DMS53 (cell line): ENCODE results near the gene FRMPD4.
A peak's percentile ranks its signal among the peaks of the same experiment; 100 is the strongest.

Experiments used
- DNase-seq: peaks from one replicate; lab custom pipeline; 2025; lab: John Stamatoyannopoulos, UW

Gene FRMPD4

DNA sequence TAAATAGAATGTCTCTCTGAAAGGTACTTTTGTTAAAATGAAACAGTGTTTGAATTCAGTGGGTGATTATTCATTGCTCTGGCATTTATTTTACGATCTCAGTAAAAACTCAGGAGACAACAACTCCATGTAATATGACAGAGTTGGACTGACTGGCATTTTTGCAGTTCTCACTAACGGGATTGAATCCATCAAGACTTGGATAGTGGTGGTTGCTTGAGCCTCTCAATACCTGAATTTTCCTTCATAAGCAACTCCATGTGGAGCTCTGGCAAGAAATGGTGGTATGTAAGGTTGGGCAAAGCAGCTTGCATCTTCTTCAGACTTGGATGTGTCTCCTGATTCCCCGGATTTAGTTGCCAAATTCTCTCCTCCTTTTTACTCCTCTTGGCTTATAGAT is 72.7 kb downstream of the FRMPD4 start:
- no peak for DNase-seq

- peak; percentile 3 for DNase-seq
Measured at GRCh38 chrX:12223650-12224049, 85.4 kb downstream of the FRMPD4 start.

DNA sequence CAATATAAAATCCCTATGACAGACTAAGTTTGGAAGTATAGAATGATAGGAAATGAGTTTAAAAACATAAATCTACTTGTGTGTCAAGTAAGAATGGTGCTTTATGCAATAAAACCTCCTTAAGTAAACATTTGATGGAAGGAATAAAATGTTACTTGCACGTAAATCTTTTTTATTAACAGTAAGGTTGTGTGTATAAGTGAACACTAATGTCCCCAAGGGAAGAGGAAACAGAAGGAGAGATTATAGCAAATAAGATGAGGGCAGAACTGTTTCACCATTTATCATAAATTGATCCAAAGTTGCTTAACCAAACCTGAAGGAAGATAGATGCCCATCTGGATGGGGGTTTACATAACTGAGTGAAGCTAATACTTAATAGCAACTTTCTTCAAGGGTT is 86.8 kb downstream of the FRMPD4 start:
- DNase-seq = no peak

GRCh38 chrX:12227412-12228041 is 89.3 kb downstream of the FRMPD4 start:
- DNase-seq = no peak

GRCh38 chrX:12228862-12229261 is 90.6 kb downstream of the FRMPD4 start:
- DNase-seq = no peak

- DNase-seq = no peak
Measured at GRCh38 chrX:12229986-12230385, 91.7 kb downstream of the FRMPD4 start.

DNA sequence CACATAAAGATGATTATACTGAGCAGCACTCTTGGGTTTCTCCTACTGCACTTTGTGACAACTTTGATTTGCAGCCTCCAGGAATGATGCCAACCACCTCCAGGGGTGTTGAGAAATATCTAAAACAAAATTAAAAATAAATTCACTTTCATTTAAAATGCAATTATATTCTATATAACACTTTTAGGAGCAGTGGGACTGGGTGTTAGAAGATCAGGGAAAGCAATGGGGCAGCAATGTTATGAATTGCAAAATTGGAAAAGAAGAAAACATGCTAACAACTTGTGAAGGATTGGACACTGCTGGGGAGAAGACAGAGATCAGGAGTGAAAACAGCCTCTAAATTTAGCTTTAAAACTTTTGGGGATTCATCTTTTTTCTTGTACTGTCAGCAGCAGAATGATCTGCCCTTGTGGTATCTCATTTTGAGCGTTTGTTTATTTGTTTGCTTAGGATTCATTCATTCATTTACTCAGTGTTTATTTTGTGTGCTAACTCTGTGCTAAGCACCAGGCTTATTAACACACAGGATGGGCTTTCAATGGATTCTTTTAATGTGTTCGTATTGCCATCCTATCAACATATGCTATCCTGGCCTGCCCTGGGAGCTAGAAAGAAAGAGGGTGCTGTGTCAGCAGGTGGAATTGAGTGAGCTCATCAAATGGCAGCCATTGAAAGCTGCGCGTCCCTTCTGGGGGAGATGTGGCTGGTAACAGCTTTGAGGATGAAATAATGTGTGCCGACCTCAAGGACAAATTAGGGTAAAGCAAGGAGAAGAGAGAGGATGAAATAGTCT is 96.5 kb downstream of the FRMPD4 start:
- no peak for DNase-seq

DNA sequence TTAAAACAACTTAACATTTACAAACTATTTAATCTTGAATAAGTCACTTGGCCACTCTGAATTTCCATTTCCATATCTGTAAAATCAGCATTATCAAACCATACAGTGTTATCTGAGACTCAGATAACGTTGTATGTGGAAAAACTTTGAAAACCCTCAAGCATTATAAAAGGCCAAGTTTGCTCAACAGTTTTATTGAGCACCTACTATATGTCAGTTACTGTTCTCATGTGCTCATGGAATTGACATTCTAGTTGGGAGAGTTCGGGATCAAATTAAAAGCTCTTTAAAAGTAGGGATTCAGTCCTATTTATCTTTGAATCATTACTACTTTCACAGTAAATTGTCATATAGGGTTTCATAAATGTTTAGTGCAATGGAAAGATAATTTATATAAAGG is 97.9 kb downstream of the FRMPD4 start:
- DNase-seq = no peak

DNA sequence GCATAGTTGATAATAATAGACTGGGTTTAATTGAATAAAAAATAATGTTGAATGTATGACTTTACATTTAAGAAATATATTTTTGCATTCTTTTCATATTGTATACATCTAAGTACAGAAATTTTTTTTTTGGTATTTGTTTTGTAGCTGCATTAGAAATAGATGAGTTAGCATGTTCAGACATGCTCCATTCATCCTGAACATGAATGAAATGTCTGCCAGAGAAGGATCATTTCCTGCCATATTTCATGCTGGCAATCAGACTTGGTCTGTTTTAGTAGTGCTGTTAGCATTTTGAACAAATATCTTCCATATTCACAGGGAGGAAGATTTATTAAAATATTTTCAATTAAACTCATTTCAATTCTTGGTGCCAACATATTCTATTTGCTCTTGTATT is 98.9 kb downstream of the FRMPD4 start:
- no peak for DNase-seq

GRCh38 chrX:12237771-12238170 is 99.5 kb downstream of the FRMPD4 start:
- DNase-seq = no peak

- DNase-seq = no peak
Measured at GRCh38 chrX:12239356-12240082, 101.2 kb downstream of the FRMPD4 start.

DNA sequence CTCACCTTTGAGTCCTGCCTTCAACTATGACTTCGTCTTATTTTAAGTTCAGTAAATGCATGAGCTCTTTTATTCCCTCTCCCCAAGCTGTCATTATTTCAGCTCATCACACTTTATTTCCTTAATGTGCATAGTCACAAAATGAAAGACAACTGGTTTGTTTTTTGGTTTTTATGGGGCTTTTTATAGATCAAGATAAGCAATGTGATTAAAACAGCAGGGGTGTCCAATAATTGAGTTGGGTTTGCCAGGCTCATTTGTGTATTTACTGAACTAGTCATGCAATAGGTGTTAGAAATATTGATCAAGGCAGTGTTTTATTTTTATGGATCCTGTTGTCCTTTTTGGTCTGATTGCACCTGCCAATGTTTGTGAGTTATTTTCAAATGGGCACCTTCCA is 102.2 kb downstream of the FRMPD4 start:
- no peak for DNase-seq

DNA sequence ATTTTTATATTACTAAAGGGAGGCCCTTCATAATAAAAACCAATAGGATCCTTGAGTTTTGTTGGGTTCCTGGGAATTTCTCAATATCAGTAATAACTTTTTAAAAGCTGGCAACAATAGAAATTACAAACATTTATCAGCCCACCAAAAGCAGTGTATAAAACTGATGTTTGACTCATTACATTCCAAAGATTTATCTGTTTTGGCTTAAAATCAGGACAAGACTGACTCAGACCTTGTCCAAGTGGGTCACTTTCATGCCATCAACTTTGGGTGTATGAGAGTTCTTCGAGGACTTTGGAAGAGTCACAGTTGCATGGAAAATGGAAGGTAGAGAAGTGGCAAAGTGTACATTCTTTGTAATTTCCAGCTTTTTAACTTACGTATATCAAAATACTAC is 102.8 kb downstream of the FRMPD4 start:
- DNase-seq = no peak

DNA sequence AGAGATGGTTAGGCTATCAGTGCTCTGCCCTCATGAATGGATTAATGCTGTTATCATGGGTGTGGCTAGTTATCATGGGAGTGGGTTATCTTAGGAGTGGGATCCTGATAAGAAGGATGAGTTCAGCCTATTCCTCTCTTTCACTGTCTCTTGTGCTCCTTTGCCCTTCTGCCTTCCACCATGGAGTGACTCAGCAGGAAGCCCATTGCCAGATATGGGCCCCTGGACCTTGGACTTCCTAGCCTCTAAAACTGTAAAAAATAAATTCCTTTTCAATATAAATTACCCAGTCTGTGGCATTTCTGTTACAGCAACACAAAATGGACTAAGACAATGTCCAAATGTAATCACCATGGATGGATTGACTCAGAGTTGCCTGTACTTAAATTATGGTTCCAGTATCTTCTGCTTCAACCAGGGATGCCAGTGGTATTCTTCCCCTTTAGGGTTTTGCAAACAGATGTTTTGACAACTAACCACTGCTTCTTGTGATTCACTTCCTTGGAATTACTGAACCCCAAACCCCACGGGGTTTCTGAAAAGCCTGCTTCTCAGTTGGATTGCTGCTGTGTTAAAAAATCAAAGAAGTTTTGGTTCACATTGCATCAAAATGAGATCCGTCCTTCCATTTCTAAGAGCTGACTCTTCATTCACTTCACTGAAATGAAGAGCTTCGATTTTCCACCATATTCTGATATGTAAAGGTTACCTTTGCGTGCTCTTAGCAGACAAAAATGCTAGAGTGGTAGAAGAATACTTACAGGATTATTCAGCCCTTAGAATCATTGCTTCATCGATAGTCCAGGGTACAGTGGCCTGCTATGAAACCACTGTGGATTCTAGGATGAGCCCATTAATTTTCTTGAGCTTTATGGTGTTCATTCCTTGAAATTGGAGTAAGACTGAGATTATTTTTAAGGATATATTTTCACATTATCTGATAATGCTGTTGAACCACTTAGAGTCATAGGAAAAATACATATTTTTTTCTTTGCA is 107.7 kb downstream of the FRMPD4 start:
- DNase-seq = peak; percentile 15

DNA sequence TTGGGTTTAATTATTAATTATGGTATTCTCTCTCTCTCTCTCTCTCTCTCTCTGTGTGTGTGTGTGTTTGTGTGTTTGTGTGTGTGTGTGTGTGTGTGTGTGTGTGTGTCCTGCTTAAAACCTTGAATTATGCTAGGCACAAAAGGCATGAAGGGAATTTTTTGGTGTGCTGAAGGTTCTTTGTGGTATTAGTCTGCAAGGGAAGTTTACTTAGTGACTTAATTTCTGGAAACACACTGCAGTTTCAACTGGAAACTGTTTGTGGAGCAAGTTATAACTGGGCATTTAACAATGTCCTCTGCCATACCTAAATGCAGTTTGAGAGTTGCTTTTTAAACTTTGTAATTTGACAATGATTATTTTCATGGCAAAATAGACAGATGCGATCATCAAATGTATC is 111.7 kb downstream of the FRMPD4 start:
- no peak for DNase-seq

DNA sequence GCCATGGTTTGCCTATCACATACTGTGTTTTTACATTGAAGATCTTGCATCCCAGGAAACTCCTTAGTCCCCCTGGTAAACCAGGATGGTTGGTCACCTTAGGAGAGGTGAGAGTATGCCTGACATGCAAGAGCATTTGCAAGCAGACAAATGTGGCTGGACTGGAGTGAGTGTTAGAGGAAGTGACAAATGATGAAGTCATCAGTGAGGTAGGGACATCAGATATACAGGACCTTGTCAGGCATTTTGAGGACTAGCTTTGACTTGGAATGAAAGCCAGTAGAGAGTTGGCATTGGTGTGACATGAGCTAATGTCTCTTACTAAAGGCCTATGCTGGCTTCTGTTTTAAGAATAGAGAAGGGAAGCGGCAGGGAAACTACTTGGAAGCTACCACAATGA is 124.9 kb downstream of the FRMPD4 start:
- DNase-seq = no peak

DNA sequence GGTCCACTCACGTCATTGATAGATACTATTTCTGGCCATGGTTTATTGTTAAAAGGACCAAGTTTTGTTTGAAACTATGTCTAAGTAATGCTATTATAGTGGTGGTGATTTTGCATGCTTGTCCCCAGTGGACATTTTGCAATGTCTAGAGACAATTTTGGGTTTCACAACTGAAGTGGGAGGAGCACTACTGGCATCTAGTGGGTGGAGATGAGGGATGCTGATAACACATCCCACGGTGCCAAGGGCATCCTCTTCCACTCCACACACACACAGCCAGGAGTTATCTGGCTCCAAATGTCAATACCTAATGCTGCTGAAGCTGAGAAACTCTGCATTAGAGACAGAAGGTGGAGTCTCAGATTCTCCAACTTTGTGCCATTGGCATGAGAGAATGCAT is 131.2 kb downstream of the FRMPD4 start:
- DNase-seq = no peak

GRCh38 chrX:12278151-12278550 is 139.9 kb downstream of the FRMPD4 start:
- DNase-seq = no peak

GRCh38 chrX:12282991-12283390 is 144.7 kb downstream of the FRMPD4 start:
- no peak for DNase-seq

- no peak for DNase-seq
Measured at GRCh38 chrX:12292996-12293765, 154.9 kb downstream of the FRMPD4 start.

- DNase-seq = no peak
Measured at GRCh38 chrX:12297353-12297752, 159.1 kb downstream of the FRMPD4 start.
